Measurements from ENCODE around the gene RAP2C.

RAP2C gene

GRCh38 chrX:132188175-132188574 lies 31.1 kb downstream of the RAP2C start:
- no peak for TF ChIP-seq CSRNP3 (CRISPR knock-in tag; IDR thresholded peaks at IDR 0.05)
- TF ChIP-seq SNAI2 (CRISPR knock-in tag; IDR thresholded peaks at IDR 0.05), result no peak
- TF ChIP-seq GLIS3 (CRISPR knock-in tag; IDR thresholded peaks at IDR 0.05), result no peak
- no peak for TF ChIP-seq BACH2 (CRISPR knock-in tag; IDR thresholded peaks at IDR 0.05; ENCODE audit: borderline replicate concordance)
- no peak for ATAC-seq

GRCh38 chrX:132187451-132187850 lies 31.8 kb downstream of the RAP2C start:
- no peak for TF ChIP-seq TOX (CRISPR knock-in tag; IDR thresholded peaks at IDR 0.05; ENCODE audit: borderline replicate concordance)
- no peak for ATAC-seq

GRCh38 chrX:132184871-132185270 lies 34.4 kb downstream of the RAP2C start:
- no peak for TF ChIP-seq PPARA (CRISPR knock-in tag; IDR thresholded peaks at IDR 0.05; ENCODE audit: borderline replicate concordance)
- no peak for ATAC-seq

- no peak for ATAC-seq
- TF ChIP-seq ZNF8 (CRISPR knock-in tag; IDR thresholded peaks at IDR 0.05) (no peak), ARNTL (CRISPR knock-in tag; IDR thresholded peaks at IDR 0.05; ENCODE audit: borderline replicate concordance, low read depth) (no peak), PPARA (CRISPR knock-in tag; IDR thresholded peaks at IDR 0.05; ENCODE audit: borderline replicate concordance) (no peak), CREB5 (CRISPR knock-in tag; IDR thresholded peaks at IDR 0.05; ENCODE audit: low read depth) (no peak), ISL1 (CRISPR knock-in tag; IDR thresholded peaks at IDR 0.05) (no peak)
Measured at GRCh38 chrX:132181364-132181763, 37.9 kb downstream of the RAP2C start.

GRCh38 chrX:132180929-132181328 lies 38.3 kb downstream of the RAP2C start:
- ATAC-seq, result no peak
- no peak for TF ChIP-seq GLIS3 (CRISPR knock-in tag; IDR thresholded peaks at IDR 0.05)

- ATAC-seq, result no peak
- no peak for TF ChIP-seq ZC3H10 (CRISPR knock-in tag; IDR thresholded peaks at IDR 0.05)
- no peak for TF ChIP-seq CREB5 (CRISPR knock-in tag; IDR thresholded peaks at IDR 0.05; ENCODE audit: low read depth)
- no peak for TF ChIP-seq CSDC2 (CRISPR knock-in tag; IDR thresholded peaks at IDR 0.05)
- TF ChIP-seq PATZ1 (CRISPR knock-in tag; IDR thresholded peaks at IDR 0.05; ENCODE audit: borderline replicate concordance), result no peak
- TF ChIP-seq TCF4 (CRISPR knock-in tag; IDR thresholded peaks at IDR 0.05; ENCODE audit: borderline replicate concordance), result no peak
- no peak for TF ChIP-seq RARB (CRISPR knock-in tag; IDR thresholded peaks at IDR 0.05)
- TF ChIP-seq OSR1 (CRISPR knock-in tag; IDR thresholded peaks at IDR 0.05), result no peak
- TF ChIP-seq GLIS3 (CRISPR knock-in tag; IDR thresholded peaks at IDR 0.05), result no peak
- TF ChIP-seq SNAI2 (CRISPR knock-in tag; IDR thresholded peaks at IDR 0.05), result no peak
- TF ChIP-seq TSHZ2 (CRISPR knock-in tag; IDR thresholded peaks at IDR 0.05), result no peak
- TF ChIP-seq ESRRG (CRISPR knock-in tag; IDR thresholded peaks at IDR 0.05), result no peak
- no peak for TF ChIP-seq ZNF565 (CRISPR knock-in tag; conservative IDR thresholded peaks at IDR 0.05; ENCODE audit: low read depth)
- no peak for TF ChIP-seq CSRNP3 (CRISPR knock-in tag; IDR thresholded peaks at IDR 0.05)
- TF ChIP-seq ISL1 (CRISPR knock-in tag; IDR thresholded peaks at IDR 0.05), result no peak
Measured at GRCh38 chrX:132173647-132174046, 45.6 kb downstream of the RAP2C start.
